Measurements from ENCODE around the gene CD300A.

CD300A gene

GRCh38 chr17:74522381-74523105 lies 56.1 kb downstream of the CD300A start:
- TF ChIP-seq CTCF (IDR thresholded peaks at IDR 0.05; ENCODE audit: control insufficient read depth, insufficient read depth, low read depth, low read length, missing control alignments) = no peak
- DNase-seq (ENCODE audit: low read depth) = no peak
- H3K4me3 ChIP-seq (ENCODE audit: control insufficient read depth, low read depth, low read length) = no peak overlapping the region

GRCh38 chr17:74523308-74523707 lies 56.9 kb downstream of the CD300A start:
- no peak for DNase-seq (ENCODE audit: low read depth)
- TF ChIP-seq CTCF (IDR thresholded peaks at IDR 0.05; ENCODE audit: control insufficient read depth, insufficient read depth, low read depth, low read length, missing control alignments) = no peak
- H3K4me3 ChIP-seq (ENCODE audit: control insufficient read depth, low read depth, low read length) = no peak overlapping the region

GRCh38 chr17:74524653-74525464 lies 58.4 kb downstream of the CD300A start:
- no peak for TF ChIP-seq CTCF (IDR thresholded peaks at IDR 0.05; ENCODE audit: control insufficient read depth, insufficient read depth, low read depth, low read length, missing control alignments)
- DNase-seq (ENCODE audit: low read depth) = no peak

GRCh38 chr17:74525465-74525725 lies 59.0 kb downstream of the CD300A start:
- H3K4me3 ChIP-seq (ENCODE audit: control insufficient read depth, low read depth, low read length) = no peak overlapping the region
- TF ChIP-seq CTCF (IDR thresholded peaks at IDR 0.05; ENCODE audit: control insufficient read depth, insufficient read depth, low read depth, low read length, missing control alignments) = no peak
- DNase-seq (ENCODE audit: low read depth) = no peak

More at GRCh38 chr17:74524653-74525464, 58.4 kb downstream of the CD300A start:
- no peak overlapping the region for H3K4me3 ChIP-seq (ENCODE audit: control insufficient read depth, low read depth, low read length)

- DNase-seq (ENCODE audit: low read depth) = no peak
- no peak overlapping the region for H3K4me3 ChIP-seq (ENCODE audit: control insufficient read depth, low read depth, low read length)
- no peak for TF ChIP-seq CTCF (IDR thresholded peaks at IDR 0.05; ENCODE audit: control insufficient read depth, insufficient read depth, low read depth, low read length, missing control alignments)
Observed at GRCh38 chr17:74525781-74526288, 59.4 kb downstream of the CD300A start.

- DNase-seq (ENCODE audit: low read depth) = no peak
- no peak for TF ChIP-seq CTCF (IDR thresholded peaks at IDR 0.05; ENCODE audit: control insufficient read depth, insufficient read depth, low read depth, low read length, missing control alignments)
Observed at GRCh38 chr17:74526681-74527080, 60.2 kb downstream of the CD300A start.

More at GRCh38 chr17:74526681-74527080, 60.2 kb downstream of the CD300A start:
- no peak overlapping the region for H3K4me3 ChIP-seq (ENCODE audit: control insufficient read depth, low read depth, low read length)

All from AG09309 (cell line).